ENCODE data around the gene WDR46.

GRCh38 chr6:33296797-33297405 is 7.9 kb upstream of the WDR46 start:
- no peak for TF ChIP-seq CTCF (IDR thresholded peaks at IDR 0.05)
- TF ChIP-seq POLR2A (IDR thresholded peaks at IDR 0.05; ENCODE audit: low read depth) = no peak
- no peak for TF ChIP-seq EP300 (IDR thresholded peaks at IDR 0.05)
